Stimulated activated CD4-positive, alpha-beta T cell treated with anti-CD3 and anti-CD28 coated beads, Interleukin-4, amount 100 ng/mL, for 48 hours (primary cell): ENCODE results near the gene ADSS1.

Experiments used
- DNase-seq, 2 donors: peaks; one replicate each; pipeline ENCODE4 v3.0.0-alpha.2; 2020; ENCODE audit warnings: low read depth in 2 of 2

ADSS1 gene

GRCh38 chr14:104687601-104688504 is 36.2 kb upstream of the ADSS1 start:
- DNase-seq, result no peak

GRCh38 chr14:104688505-104689108 is 35.4 kb upstream of the ADSS1 start:
- DNase-seq, result no peak

- DNase-seq, result peak in 1 of 2 donors; percentile 44
Measured at GRCh38 chr14:104689109-104689880, 34.7 kb upstream of the ADSS1 start, which contains the start of gene INF2. TSS of gene INF2 (plus strand) at chr14:104689618. CDS start at chr14:104701366, 11,748 bp downstream.

- no peak for DNase-seq
Measured at GRCh38 chr14:104689881-104690711, 33.9 kb upstream of the ADSS1 start.

GRCh38 chr14:104690861-104691455 is 33.1 kb upstream of the ADSS1 start:
- DNase-seq, result no peak

- DNase-seq, result no peak
Measured at GRCh38 chr14:104691546-104692260, 32.3 kb upstream of the ADSS1 start.

- DNase-seq, result no peak
Measured at GRCh38 chr14:104692261-104692938, 31.6 kb upstream of the ADSS1 start.

- DNase-seq, result no peak
Measured at GRCh38 chr14:104692939-104693315, 31.1 kb upstream of the ADSS1 start.

- no peak for DNase-seq
Measured at GRCh38 chr14:104693482-104694431, 30.3 kb upstream of the ADSS1 start.

- DNase-seq, result no peak
Measured at GRCh38 chr14:104694475-104694950, 29.5 kb upstream of the ADSS1 start.

- DNase-seq, result no peak
Measured at GRCh38 chr14:104694991-104695659, 28.9 kb upstream of the ADSS1 start.

- no peak for DNase-seq
Measured at GRCh38 chr14:104695660-104696000, 28.4 kb upstream of the ADSS1 start.

- no peak for DNase-seq
Measured at GRCh38 chr14:104696671-104697316, 27.2 kb upstream of the ADSS1 start.

GRCh38 chr14:104697317-104697703 is 26.7 kb upstream of the ADSS1 start:
- no peak for DNase-seq

- DNase-seq, result no peak
Measured at GRCh38 chr14:104697892-104698583, 26.0 kb upstream of the ADSS1 start.

GRCh38 chr14:104698688-104699425 is 25.2 kb upstream of the ADSS1 start:
- DNase-seq, result no peak
